SKM-1 treated with dmso at 0.1 percent for 144 hours (cell line): Measurements from ENCODE around the gene ISLR2.

ENCODE experiments used
- DNase-seq: peaks from one replicate; lab custom pipeline; 2025; ENCODE audit not compliant: unreplicated experiment; lab: John Stamatoyannopoulos, UW

ISLR2 gene

DNA sequence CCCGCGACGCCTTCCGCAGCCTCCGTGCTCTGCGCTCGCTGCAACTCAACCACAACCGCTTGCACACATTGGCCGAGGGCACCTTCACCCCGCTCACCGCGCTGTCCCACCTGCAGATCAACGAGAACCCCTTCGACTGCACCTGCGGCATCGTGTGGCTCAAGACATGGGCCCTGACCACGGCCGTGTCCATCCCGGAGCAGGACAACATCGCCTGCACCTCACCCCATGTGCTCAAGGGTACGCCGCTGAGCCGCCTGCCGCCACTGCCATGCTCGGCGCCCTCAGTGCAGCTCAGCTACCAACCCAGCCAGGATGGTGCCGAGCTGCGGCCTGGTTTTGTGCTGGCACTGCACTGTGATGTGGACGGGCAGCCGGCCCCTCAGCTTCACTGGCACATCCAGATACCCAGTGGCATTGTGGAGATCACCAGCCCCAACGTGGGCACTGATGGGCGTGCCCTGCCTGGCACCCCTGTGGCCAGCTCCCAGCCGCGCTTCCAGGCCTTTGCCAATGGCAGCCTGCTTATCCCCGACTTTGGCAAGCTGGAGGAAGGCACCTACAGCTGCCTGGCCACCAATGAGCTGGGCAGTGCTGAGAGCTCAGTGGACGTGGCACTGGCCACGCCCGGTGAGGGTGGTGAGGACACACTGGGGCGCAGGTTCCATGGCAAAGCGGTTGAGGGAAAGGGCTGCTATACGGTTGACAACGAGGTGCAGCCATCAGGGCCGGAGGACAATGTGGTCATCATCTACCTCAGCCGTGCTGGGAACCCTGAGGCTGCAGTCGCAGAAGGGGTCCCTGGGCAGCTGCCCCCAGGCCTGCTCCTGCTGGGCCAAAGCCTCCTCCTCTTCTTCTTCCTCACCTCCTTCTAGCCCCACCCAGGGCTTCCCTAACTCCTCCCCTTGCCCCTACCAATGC lies 45.1 kb downstream of the ISLR2 start:
- no peak for DNase-seq

DNA sequence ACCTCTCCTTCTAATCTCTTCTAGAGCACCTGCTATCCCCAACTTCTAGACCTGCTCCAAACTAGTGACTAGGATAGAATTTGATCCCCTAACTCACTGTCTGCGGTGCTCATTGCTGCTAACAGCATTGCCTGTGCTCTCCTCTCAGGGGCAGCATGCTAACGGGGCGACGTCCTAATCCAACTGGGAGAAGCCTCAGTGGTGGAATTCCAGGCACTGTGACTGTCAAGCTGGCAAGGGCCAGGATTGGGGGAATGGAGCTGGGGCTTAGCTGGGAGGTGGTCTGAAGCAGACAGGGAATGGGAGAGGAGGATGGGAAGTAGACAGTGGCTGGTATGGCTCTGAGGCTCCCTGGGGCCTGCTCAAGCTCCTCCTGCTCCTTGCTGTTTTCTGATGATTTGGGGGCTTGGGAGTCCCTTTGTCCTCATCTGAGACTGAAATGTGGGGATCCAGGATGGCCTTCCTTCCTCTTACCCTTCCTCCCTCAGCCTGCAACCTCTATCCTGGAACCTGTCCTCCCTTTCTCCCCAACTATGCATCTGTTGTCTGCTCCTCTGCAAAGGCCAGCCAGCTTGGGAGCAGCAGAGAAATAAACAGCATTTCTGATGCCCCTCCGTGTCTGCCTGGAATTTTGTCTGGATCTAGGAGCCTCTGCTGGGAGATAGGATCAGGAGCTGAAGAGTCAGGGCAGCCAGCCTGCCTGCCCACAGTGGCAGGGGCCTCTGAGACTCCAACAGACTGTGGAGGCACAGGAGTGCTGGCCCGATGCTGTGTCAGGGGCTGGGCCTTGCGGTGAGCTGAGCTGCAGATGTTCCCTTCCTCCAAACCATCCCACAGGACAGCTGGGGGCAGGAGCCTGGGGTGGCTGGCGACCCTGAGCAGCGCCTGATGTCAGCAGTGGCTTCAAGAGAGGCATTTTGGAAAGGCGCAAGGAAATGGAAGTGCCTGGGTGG lies 46.2 kb downstream of the ISLR2 start:
- DNase-seq = no peak

DNA sequence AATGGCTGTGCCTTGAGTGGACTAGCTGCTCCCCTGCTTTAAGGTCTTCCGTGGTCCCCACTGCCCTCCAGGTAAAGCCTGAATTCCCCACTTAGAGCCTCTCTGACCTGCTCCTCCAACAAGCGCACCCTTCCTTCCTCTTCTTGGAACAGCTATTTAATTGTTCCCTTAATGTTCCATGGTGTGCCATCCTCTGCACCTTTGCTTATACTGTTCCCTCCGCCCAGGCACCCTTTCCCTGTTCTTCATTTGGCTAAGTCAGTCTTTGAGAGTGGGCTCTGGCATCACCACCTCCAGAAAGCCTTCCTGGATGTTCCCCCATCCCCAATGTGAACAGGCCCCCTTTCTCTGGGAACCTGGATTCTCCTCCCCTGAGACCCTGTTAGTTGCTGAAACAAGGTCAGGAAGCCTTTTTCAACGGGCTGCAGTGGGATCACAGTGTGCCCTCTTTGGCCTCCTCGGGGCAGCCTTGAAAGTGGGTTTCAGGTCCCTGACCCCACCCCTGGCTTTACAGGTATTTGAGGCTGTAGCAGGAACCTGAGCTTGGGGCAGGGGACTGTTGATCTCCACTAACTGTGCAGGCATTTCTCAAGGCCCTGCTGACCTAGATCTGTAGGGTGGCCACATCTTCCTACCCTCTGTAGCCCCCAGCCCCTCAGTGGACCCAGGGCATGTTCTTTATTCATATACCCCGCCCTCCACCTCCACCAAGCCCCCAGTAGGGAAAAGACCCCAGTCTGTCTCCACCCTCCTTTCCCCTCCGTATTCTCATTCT lies 48.1 kb downstream of the ISLR2 start:
- DNase-seq = no peak

DNA sequence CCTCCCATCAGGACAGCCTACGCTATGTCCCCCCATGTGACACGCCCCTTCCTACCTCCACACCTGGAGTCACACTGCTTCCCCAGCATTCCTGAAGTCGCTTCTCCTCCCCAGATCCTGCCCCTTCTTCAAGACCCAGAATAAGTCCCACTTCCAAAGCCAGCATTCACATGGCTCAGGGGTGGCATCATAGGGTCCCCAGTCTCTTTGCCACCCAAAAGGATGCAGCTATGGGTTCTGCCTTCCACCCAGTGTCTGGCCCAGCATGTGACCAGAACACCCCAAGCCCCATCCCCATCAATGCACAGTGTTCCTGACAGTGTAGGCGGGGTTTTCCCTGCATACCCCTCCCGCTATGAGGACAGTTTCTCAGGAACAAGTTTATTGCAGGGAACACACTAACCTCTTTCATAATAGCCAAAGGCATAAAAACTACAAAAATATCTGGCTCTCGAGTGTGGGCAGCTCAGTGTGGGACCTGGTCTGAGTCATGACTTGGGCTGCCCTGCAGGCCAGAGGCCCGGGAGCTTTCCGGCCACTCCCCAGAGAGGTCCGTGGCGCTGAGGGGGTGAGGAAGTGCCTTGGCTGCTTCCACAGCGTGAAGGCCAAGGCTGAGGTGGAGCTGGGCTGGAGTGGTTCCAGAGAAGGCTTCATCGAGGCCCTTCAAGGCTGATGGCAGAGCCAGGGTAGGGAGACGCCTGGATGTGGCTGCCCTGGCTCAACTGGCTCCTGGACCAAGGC lies 48.9 kb downstream of the ISLR2 start:
- DNase-seq = no peak

DNA sequence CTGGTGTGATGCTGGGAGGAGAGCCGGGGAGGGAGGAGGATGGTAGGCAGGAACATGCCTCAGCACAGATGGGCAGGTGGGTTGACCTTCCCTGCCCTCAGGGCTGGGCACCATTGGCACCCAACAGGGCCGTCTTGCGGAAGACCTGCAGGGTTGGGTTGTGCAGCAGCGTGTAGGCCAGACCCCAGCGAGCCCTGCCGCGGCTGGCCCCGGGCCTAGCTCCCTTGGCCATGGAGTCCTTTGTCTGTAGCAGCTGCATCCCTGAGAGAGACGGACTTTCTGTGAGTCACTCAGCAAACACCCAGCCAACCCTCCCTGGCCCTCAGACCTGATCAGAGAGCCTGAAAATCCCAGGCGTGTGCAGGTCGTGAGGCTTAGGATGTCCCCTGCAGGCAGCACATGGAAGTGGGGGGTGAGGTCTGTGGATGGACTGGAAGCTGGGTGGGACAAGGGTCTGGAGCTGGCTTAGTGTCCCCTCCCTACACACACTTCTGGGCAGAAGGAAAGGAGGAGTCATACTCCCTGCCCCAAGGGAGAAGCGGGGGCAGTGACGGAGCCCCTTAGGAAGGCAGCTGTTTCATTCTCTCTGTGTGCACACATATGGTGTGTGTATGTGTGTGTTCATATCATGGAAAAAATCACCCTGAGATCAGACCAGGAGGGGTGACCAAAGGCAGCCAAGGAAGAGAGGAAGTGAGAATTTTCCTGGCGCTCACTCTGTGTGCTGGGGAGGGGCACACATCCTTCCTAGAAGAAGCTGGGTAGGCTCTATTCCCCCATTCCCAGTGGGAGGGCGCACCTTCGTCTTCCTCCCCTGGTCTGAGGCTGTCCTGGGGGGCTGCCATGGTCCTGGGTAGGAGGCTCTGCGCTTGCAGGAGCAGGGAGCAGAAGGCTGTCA lies 49.8 kb downstream of the ISLR2 start:
- no peak for DNase-seq

DNA sequence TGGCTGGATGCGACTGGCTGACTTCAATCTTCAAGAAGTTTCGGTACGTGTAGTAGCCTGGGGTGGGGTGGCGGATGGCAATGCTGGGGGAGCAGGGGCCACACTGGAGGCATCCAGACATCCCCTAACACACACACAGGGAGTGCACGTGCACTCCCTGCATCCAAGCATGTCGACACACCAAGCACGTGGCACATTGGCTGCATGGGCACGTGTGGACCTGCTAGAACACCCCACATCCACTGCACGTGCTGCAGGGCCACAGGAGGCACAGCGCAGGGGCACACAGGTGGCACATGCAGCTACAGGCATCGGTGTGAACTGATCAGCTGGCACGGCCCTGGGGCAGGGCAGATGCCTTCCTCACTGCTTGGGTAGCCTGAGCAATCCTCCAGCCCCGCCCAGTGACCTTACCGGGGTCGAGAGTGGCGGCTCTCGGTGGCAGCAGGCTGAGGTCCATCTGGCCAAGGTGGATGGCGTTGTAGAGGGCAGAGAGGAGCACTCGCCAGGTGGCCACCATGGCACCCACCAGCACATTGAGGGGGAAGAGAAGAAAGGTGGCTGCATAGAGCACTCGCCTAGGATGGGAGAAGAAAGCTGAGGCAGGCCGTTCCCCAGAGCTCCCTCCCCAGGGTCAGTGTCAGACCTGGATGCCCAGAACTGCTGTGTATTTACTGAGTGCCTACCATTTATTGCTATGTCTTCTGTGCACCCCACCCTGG lies 50.7 kb downstream of the ISLR2 start:
- no peak for DNase-seq

DNA sequence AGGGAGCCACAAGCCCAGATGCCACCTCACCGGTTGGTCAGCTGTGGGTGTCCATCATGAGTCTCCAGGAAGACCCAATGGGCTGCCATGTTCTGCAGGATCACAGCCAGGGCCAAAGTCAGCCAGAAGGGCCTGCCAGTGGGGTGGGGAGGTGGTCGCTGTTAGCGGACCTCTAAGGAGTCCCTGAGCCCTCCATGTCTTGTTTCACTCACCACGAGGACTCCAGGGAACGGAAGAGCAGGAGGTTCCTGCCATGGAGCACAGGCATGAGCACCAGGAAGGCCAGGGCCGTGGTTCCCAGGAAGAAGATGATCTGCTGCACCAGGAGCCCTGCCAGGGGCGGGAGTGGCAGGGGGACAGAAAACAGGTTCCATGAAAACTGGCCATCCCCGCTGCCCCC lies 51.7 kb downstream of the ISLR2 start:
- no peak for DNase-seq

DNA sequence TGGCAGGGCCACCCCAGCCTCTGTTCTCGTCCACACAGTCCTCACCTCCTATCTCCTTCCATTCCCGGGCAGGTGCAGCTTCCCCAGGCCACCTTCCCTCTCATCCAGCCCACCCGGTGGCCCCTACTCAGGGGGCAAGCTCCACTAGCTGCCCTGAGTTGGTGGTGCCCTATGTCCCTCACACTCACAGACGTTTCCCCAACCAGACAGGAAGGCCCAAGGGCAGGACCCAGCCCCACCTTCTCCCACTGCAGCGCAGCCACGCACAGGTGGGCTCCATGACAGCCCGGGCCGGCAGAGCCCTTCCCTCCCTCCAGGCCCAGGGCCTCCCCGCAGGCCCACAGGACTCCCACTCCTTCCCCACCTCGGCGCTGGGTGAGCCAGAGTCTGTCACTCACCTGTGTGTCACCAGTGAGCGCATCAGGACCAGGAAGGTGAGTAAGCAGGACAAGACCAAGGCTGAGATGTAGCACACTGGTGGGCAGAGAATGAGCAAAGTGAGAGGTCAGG lies 54.3 kb downstream of the ISLR2 start:
- DNase-seq = no peak

DNA sequence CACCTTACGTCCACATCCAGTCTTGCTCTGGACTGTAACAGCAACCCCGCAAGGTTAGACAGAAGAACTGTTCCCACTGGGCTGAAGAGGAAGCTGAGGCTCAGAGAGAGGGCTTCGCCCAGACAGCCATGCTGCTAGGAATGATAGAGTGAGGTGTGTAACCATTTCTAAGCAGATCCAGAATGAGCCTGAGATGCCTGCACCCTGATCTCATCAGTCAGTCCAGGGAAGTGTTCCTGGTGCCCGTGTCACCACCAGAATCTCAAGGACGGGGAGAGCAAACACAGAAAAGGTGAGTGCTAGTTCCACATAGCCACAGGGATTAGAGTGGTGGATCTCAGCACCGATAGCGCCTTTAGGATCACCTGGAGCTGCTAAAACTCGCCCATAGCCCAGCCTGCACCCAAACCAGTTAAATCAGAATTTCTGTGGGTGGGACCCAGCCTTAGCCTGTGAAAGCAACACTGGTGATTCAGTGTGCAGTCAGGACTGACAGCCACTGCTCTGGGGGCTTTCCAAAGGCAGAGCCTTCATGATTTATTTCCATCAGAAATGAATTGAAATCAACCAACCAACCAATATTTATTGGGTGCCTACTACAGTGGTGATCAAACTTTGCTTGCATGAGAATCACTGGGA lies 55.4 kb downstream of the ISLR2 start:
- DNase-seq = no peak
